GM21367 (cell line): ENCODE results near the gene DNM3.
"Not testable (repeated sequence)": the region's sequence is repeated elsewhere in the genome, so short reads cannot be mapped to it uniquely, and the experiment has no call there.

Experiments
- ATAC-seq: cut with Tn5 transposase; IDR thresholded peaks from one replicate; pipeline ENCODE4 v1.9.1; 2021; ENCODE audit not compliant: unreplicated experiment

The DNM3 gene

GRCh38 chr1:171841050-171841910 is at the start of gene DNM3:
Gene DNM3, plus strand, starts transcription at chr1:171841498. Its CDS starts 159 bp downstream, at chr1:171841657.
- peak; percentile 87 for ATAC-seq

- no peak for ATAC-seq
These were observed 48.5 kb upstream of the DNM3 start for GRCh38 chr1:171792656-171793369.

GRCh38 chr1:171793636-171794035 is 47.7 kb upstream of the DNM3 start:
- no peak for ATAC-seq

- ATAC-seq: no peak
These were observed 47.2 kb upstream of the DNM3 start for GRCh38 chr1:171794085-171794484.

GRCh38 chr1:171796592-171796991 is 44.7 kb upstream of the DNM3 start:
- ATAC-seq: no peak

GRCh38 chr1:171798311-171798710 is 43.0 kb upstream of the DNM3 start:
- no peak for ATAC-seq

- ATAC-seq: no peak
These were observed 42.5 kb upstream of the DNM3 start for GRCh38 chr1:171798765-171799164.

GRCh38 chr1:171799166-171799565 is 42.1 kb upstream of the DNM3 start:
- no peak for ATAC-seq

- not testable (repeated sequence) for ATAC-seq
These were observed 41.6 kb upstream of the DNM3 start for GRCh38 chr1:171799698-171800097.

- no peak for ATAC-seq
These were observed 41.0 kb upstream of the DNM3 start for GRCh38 chr1:171800342-171800741.

GRCh38 chr1:171800851-171801250 is 40.4 kb upstream of the DNM3 start:
- no peak for ATAC-seq

- ATAC-seq: no peak
These were observed 39.8 kb upstream of the DNM3 start for GRCh38 chr1:171801487-171801891.

GRCh38 chr1:171802207-171802606 is 39.1 kb upstream of the DNM3 start:
- no peak for ATAC-seq

GRCh38 chr1:171803045-171803444 is 38.3 kb upstream of the DNM3 start:
- no peak for ATAC-seq

GRCh38 chr1:171803461-171804022 is 37.8 kb upstream of the DNM3 start:
- no peak for ATAC-seq

GRCh38 chr1:171805395-171806115 is 35.7 kb upstream of the DNM3 start:
- peak; percentile 71 for ATAC-seq

GRCh38 chr1:171807556-171807955 is 33.7 kb upstream of the DNM3 start:
- no peak for ATAC-seq

- ATAC-seq: no peak
These were observed 31.5 kb upstream of the DNM3 start for GRCh38 chr1:171809834-171810233.

- no peak for ATAC-seq
These were observed 29.6 kb upstream of the DNM3 start for GRCh38 chr1:171811672-171812071.

GRCh38 chr1:171814692-171815091 is 26.6 kb upstream of the DNM3 start:
- ATAC-seq: no peak

- no peak for ATAC-seq
These were observed 24.9 kb upstream of the DNM3 start for GRCh38 chr1:171816300-171816901.
